Anterior cingulate cortex (tissue), 58 donors: ENCODE results near the gene UBR1.
A peak's percentile ranks its signal among the peaks of the same experiment; 100 is the strongest.
"Not testable (repeated sequence)": the region's sequence is repeated elsewhere in the genome, so short reads cannot be mapped to it uniquely, and the experiment has no call there.

Source experiments
- DNase-seq, 58 donors: peaks; one replicate each; lab custom pipeline; 2025; lab: John Stamatoyannopoulos, UW

UBR1 gene

DNA sequence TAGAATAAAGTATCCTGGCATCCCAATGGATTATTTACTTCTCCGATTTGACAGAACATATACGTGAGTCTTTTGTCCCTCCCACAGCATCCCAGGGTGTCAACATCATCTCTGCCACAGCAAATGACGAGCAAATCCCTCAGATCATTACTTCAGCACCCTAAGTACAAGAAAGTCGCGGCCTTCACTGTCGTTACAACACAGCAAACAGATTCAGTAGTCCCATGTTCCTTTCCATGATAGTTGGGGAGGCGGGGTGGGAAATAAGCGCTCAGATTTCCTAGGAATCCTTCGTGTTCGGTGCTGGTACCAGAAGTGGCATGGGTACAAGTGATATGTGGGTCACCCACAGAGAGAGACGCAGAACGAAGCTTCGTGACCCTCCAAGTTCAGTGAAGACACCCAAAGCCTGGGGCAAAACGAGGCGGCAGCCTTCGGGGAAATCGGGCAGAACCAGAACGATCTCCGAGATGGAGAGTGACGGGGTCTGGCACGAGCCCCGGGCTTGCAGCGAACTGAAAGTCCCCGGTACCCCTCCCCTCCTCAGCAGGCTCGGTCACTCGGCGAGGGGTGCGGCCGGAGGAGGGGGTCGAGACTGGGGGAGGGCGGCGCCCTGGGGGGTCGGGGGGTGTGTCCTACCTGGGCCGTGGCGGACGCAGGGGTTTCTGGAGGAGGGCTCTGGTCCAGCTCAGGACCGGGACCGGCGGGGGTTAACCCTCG, 185.9 kb downstream of the UBR1 start:
- DNase-seq, result peak in 43 of 58 donors; percentile 6 to 74 (median 50)

DNA sequence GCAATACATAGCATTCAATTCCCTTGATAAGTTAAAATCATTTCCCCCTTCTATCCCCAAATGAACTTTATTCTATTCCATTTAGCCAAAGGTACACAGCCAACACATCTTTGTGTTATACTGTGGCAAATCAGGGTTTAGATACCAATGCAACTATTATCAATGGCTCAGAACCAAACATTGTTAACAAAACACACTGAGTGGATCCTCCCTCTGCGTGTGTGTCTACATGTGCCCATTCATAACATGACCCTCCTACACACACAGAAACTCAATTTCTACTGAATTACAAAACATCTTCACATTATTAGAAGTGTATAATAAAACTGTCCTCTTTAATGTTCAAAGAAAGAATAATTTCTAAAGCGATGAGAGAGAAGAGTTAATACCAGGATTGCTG, 186.5 kb downstream of the UBR1 start:
- DNase-seq, result no peak

DNA sequence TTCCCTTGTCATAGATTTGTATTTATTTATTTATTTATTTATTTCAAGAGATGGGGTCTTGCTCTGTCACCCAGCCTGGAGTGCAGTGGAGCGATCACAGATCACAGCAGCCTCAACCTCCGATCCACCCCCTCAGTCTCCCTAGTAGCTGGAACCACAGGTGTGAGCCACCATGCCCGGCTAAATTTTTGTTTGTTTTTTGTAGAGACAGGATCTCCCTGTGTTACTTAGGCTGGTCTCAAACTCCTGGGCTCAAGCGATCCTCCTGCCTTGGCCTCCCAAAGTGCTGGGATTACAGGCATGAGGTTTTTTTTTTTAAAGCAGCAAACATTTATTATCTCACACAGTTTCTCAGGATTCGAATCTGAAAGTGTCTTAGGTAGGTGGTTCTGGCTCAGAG, 187.8 kb downstream of the UBR1 start:
- DNase-seq, result no peak

DNA sequence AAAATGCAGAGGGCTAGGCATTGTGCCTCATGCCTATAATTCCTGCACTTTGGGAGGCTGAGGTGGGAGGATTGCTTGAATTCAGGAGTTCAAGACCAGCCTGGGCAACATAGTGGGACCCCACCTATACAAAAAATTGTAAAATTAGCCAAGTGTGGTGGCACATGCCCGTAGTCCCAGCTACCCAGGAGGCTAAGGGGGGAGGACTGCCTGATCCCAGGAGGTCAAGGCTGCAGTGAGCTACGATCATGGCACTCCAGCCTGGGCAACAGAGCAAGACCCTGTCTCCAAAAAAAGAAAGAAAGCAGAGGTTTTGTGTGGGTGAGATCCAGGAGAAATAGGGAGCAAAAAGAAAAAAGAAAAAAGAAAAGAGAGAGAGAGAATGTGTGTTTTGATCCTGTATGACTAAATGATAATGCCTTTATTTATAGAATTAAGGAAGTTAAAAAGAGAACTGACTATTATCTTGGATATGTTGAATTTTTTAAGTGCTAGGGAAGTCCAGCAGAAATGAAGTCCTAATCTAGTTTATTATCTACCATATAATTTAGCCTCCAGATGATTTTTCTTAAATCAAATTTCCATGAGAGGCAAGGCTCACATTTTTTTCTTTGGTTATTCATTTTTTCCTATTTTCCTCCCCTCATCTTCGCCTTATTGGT, 190.1 kb downstream of the UBR1 start:
- no peak for DNase-seq

DNA sequence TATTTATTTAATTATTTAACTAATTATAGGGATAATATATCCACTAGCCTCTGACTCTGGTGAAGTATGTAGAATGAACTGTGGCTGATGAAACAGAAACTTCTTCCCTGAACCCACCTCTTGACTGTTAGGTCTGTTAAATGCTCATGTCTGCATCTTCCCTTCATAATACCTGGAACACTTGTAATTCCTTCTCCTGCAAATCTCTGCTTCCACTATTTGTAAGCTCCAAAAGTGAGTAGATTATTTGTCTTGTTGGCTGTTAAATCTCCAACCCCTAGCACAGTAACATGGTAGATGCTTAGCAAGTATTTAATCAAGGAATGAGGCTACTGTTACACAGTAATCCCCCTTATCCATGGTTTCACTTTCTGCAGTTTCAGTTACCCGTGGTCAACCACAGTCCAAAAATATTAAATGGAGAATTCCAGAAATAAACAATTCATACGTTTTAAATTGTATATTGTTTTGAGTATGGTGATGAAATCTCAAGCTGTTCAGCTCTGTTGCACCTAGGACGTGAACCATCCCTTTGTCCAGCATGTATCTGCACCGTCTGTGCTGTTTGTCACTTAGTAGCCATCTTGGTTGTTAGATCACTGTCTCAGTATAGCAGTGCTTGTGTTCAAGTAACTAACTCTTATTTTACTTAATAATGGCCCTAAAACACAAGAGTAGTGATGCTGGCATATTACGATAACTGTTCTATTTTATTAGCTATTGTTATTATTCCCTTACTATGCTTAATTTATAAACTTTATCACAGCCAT, 190.9 kb downstream of the UBR1 start:
- no peak for DNase-seq

DNA sequence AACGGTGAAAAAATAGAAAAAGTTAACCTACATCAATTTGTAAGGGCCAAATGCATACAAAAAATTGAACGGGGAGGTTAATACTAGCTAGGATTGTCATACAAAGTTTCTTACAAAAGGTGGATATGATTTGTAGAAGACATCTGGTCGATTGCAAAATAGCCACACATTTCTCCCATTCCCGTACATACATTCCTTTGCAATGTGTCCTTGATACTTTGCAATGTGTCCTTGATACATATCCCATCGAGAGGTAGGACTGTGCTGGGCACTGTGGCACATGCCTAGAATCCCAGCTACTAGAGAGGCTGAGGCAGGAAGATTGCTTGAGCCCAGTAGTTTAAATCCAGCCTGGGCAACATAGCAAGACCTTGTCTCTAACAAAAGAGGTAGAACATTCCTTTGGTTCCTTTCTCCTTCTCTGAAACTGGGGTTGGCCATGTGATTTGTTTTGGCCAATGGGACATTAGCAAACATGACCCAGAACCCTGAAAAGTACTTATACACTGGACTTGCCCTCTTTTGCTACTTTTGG, 194.7 kb downstream of the UBR1 start:
- no peak for DNase-seq

DNA sequence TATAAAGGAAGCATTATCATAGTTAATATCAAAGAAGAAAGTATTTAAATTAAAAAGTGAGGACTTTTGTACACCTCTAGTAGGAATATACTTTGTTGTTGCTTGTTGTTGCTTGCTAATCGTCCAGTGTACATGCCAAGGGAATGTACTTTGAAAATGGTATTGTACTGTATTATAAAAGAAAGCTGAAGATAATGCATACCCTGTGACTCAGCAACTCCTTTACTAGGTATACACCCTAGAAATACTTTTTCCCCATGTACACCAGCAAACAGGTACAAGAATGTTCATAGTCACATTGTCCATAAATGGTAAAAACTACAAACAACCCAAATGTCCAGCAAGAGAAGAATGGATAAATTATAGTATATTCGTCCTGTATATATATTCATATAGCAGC, 197.3 kb downstream of the UBR1 start:
- no peak for DNase-seq

DNA sequence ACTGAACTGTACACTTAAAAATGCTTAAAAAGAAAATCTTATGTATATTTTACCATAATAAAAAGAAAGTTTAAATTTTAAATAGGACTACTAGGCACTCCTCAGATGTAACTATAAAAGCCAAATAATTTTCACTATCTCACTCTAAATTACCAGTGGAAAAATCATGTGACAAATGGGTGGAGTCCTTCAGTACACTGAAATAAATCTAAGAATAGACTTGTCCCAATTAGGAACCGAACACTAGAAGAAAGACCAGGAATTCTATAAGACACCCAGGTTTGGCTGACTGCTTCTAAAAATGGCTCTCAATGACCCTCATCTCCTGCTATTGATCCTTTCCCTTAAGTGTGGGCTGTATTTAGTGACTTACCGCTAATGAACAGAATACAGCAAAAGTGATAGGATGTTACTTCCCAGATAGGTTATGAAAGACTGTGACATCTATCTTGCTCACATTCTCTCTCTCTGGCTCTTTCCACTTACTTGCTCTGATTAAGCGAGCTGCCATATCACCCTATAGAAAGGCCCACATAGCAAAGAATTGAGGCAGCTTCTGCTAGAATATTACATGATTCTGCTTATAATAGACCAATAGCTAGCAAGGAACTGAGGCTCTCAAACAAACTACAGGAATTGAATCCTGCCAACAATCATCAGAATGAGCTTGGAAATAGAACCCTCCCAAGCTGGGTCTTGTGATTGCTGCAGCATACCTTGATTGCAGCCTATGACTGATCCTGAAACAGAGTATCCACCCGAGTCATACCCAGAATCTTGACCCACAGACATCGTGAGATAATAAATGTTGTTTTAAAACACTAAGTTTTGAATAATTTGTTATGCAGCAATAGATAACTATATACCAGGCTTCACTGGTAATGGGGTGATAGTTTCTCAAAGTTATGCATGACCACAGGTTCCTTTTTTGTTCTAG, 202.2 kb downstream of the UBR1 start:
- DNase-seq, result no peak

DNA sequence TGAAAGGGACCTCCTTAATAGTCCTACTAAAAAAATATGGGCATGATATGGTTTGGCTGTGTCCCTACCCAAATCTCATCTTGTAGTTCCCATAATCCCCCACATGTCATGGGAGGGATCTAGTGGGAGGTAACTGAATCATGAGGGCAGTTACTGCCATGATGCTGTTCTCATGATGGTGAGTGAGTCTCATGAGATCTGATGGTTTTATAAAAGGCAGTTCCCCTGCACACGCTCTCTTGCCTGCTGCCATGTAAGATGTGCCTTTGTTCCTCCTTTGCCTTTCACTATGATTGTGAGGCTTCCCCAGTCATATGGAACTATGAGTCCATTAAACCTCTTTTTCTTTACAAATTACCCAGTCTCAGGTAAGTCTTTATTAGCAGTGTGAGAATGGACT, 211.9 kb downstream of the UBR1 start:
- DNase-seq, result not testable (repeated sequence)
